Measurements from ENCODE around the gene TBX10. TPM values are rescaled to one million over a fixed set of nuclear protein-coding genes. Genes with fewer than 3 reads are reported as not detected.

The TBX10 gene
- total and polyA plus RNA-seq, 2 of the 8 experiments (the other 6 are each of a cell fraction or from before 2014, with no cell fraction given), result 0.09 TPM; not detected in 1

DNA sequence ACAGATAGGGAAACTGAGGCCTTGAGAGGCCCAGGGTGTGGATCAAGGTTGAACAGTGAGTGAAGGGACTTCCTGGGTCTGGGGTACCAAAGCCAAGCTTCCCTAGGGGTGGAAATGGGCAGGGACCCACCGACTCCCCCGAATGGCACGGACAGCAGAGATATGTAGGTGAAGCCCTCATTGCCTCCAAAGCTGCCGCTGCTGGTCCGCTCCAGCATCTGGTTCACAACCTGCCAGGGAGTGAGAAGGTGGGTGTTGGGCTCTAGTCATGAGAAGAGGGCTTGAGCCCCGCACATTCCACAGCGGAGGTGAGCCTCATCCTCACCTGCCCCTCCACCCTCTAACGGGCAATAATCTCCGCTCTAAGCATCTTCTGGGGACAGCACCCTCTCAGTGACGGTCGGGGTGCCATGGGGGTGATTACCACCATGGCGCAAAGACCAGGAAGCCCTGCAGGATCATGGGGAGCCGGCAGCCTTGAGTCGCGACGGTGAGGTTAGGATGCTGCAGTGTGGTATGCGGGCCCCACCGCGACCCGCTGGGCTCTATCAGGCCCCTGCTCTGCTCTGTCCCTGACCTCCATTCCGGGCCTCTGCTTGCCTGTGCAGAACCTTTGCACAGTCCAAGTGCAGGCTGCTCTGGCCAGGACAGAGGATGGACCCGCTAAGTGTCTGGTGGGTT, 24.1 kb upstream of the TBX10 start:
- Histone ChIP-seq H3K4me3 (ENCODE audit: extremely low read depth in 1 of 4, insufficient read depth in 2 of 4, low read depth in 3 of 4, low read length in 4 of 4) (no peak overlapping the region), H4K5ac (ENCODE audit: insufficient read length, low read depth, low read length) (no peak overlapping the region), H3K23me2 (ENCODE audit: low read depth, low read length) (peaks cover 3% of the 10 kb centered on the region; the same call in 1 of the 2 replicates), H4K20me1 (replicated peaks in 1 of 2; ENCODE audit: control insufficient read depth in 1 of 2, insufficient read depth in 2 of 2, low read length in 2 of 2) (no peaks in the 10 kb centered on the region), H3K23ac (ENCODE audit: insufficient read length) (no peak overlapping the region), H3K27me3 (replicated peaks in 1 of 4; ENCODE audit: control insufficient read depth in 3 of 4, extremely low read depth in 1 of 4, insufficient read depth in 3 of 4, low read length in 3 of 4) (no peaks in the 10 kb centered on the region), H3K14ac (ENCODE audit: insufficient read length) (no peak overlapping the region), H2AK5ac (ENCODE audit: low read depth, low read length) (no peak overlapping the region), H2BK20ac (ENCODE audit: low read length) (no peak overlapping the region), H3K79me2 (ENCODE audit: control insufficient read depth in 1 of 2, insufficient read depth in 2 of 2, low read length in 2 of 2) (no peaks in the 10 kb centered on the region), H2BK5ac (ENCODE audit: low read depth, low read length) (no peak overlapping the region), H2BK12ac (ENCODE audit: low read depth, low read length) (no peak overlapping the region), H3K36me3 (ENCODE audit: control insufficient read depth in 2 of 4, insufficient read depth in 4 of 4, low read length in 3 of 4) (no peaks in the 10 kb centered on the region), H3K9ac (replicated peaks in 1 of 4; ENCODE audit: extremely low read depth in 1 of 4, low read depth in 3 of 4, low read length in 3 of 4) (no peak overlapping the region), H3K4ac (replicated peaks; ENCODE audit: insufficient read length, low read depth, low read length) (no peak overlapping the region), H3K4me2 (ENCODE audit: insufficient read depth in 1 of 2, low read depth in 2 of 2, low read length in 2 of 2) (no peak overlapping the region), H3K9me3 (ENCODE audit: insufficient read depth in 2 of 2, low read depth in 1 of 2, low read length in 1 of 2) (peaks cover 3 to 7% of the 10 kb centered on the region in 2 experiments; a peak in 3 of 4 replicates), H3K27ac (ENCODE audit: low read depth, low read length) (no peak overlapping the region), H3K4me1 (replicated peaks in 1 of 4; ENCODE audit: control insufficient read depth in 3 of 4, insufficient read depth in 4 of 4, low read length in 3 of 4) (no peaks in the 10 kb centered on the region), H2BK120ac (replicated peaks; ENCODE audit: low read depth, low read length) (no peak overlapping the region), H4K91ac (replicated peaks; ENCODE audit: insufficient read length, low read length) (no peak overlapping the region), H3K56ac (replicated peaks; ENCODE audit: insufficient read length, low read depth, low read length) (no peak overlapping the region), H3K79me1 (ENCODE audit: low read depth, low read length) (no peaks in the 10 kb centered on the region), H2BK15ac (ENCODE audit: low read length) (no peak overlapping the region), H2AFZ (ENCODE audit: low read length) (no peak overlapping the region), H4K8ac (ENCODE audit: extremely low read depth, insufficient read depth, low read length) (no peak overlapping the region), H3K18ac (ENCODE audit: extremely low read depth, low read length) (no peak overlapping the region)
- POLR2A ChIA-PET (ENCODE audit: partially characterized antibody), result no interaction called here
- DNase-seq (ENCODE audit: low read depth in 1 of 2, low spot score in 2 of 2) (no peak), FAIRE-seq (no peak)
- CTCF ChIA-PET (ENCODE audit: partially characterized antibody), result interaction anchor here (0.6 to 6.0 kb wide), 5 partner anchors 16 to 1028 kb away, joined by 3 to 74 read pairs (median 4); partner anchors contain the start of genes ACY3 and TBX10
- no peak for TF ChIP-seq RBBP5 (IDR thresholded peaks at IDR 0.05; ENCODE audit: borderline replicate concordance, low read depth, low read length)
- 93% methylated on average over 22 of the region's 22 CpGs; no CpG with 5 or more reads in 1 of the 2 experiments for WGBS, 2 experiments (ENCODE audit: extremely low coverage in 1 of 2, insufficient coverage in 1 of 2, insufficient read length in 1 of 2, insufficient replicate concordance in 2 of 2, low coverage in 1 of 2, low lambda C conversion rate in 2 of 2, missing lambda C conversion rate in 1 of 2)
